Measurements from ENCODE around the gene ERI3.
"Not testable (repeated sequence)": the region's sequence is repeated elsewhere in the genome, so short reads cannot be mapped to it uniquely, and the experiment has no call there.

Gene ERI3

GRCh38 chr1:44217809-44218410, 137.1 kb downstream of the ERI3 start:
- DNase-seq (ENCODE audit: low read depth), result peak; percentile 30
- H3K4me3 ChIP-seq (ENCODE audit: low read depth, low read length), result no peak overlapping the region
- peak; percentile 89 for TF ChIP-seq CTCF (IDR thresholded peaks at IDR 0.05; ENCODE audit: control insufficient read depth, extremely low read depth, insufficient read depth)

- H3K4me3 ChIP-seq (ENCODE audit: low read depth, low read length), result peak within 1 kb of the TSS; percentile 95
- peak; percentile 13; the same call in 1 of the 2 replicates for TF ChIP-seq CTCF (IDR thresholded peaks at IDR 0.05; ENCODE audit: control insufficient read depth, extremely low read depth, insufficient read depth)
- peak; percentile 66 for DNase-seq (ENCODE audit: low read depth)
These were observed 141.6 kb downstream of the ERI3 start, which contains the start of gene DMAP1 for GRCh38 chr1:44213222-44214112. TSS of gene DMAP1 (plus strand) at chr1:44213471. CDS start at chr1:44213754, 283 bp downstream.

GRCh38 chr1:44212355-44213221, 142.5 kb downstream of the ERI3 start:
- DNase-seq (ENCODE audit: low read depth), result no peak
- no peak for TF ChIP-seq CTCF (IDR thresholded peaks at IDR 0.05; ENCODE audit: control insufficient read depth, extremely low read depth, insufficient read depth)
- H3K4me3 ChIP-seq (ENCODE audit: low read depth, low read length), result peak overlapping the region; percentile 95

GRCh38 chr1:44210595-44210994, 144.5 kb downstream of the ERI3 start:
- H3K4me3 ChIP-seq (ENCODE audit: low read depth, low read length), result no peak overlapping the region
- TF ChIP-seq CTCF (IDR thresholded peaks at IDR 0.05; ENCODE audit: control insufficient read depth, extremely low read depth, insufficient read depth), result no peak
- DNase-seq (ENCODE audit: low read depth), result no peak

GRCh38 chr1:44208226-44208625, 146.8 kb downstream of the ERI3 start:
- H3K4me3 ChIP-seq (ENCODE audit: low read depth, low read length), result no peak overlapping the region
- TF ChIP-seq CTCF (IDR thresholded peaks at IDR 0.05; ENCODE audit: control insufficient read depth, extremely low read depth, insufficient read depth), result no peak
- no peak for DNase-seq (ENCODE audit: low read depth)

- DNase-seq (ENCODE audit: low read depth); H3K4me3 ChIP-seq (ENCODE audit: low read depth, low read length): not testable (repeated sequence)
These were observed 148.5 kb downstream of the ERI3 start for GRCh38 chr1:44206545-44206944.

GRCh38 chr1:44200336-44200735, 154.7 kb downstream of the ERI3 start:
- no peak for DNase-seq (ENCODE audit: low read depth)
- no peak for TF ChIP-seq CTCF (IDR thresholded peaks at IDR 0.05; ENCODE audit: control insufficient read depth, extremely low read depth, insufficient read depth)
- H3K4me3 ChIP-seq (ENCODE audit: low read depth, low read length), result no peak overlapping the region

All from LNCaP clone FGC (cell line).